ENCODE measurements around the gene OVOL2.
"Not testable (repeated sequence)": the region's sequence is repeated elsewhere in the genome, so short reads cannot be mapped to it uniquely, and the experiment has no call there.

Gene OVOL2

GRCh38 chr20:18057101-18057993 lies at the start of gene OVOL2:
Gene OVOL2, minus strand, starts transcription at chr20:18057916. Its CDS starts 282 bp downstream, at chr20:18057634.
- no peak for DNase-seq

- DNase-seq: no peak
Observed at GRCh38 chr20:18103497-18103896, 45.8 kb upstream of the OVOL2 start.

- DNase-seq: no peak
Observed at GRCh38 chr20:18101125-18101810, 43.6 kb upstream of the OVOL2 start.

GRCh38 chr20:18100569-18100968 lies 42.9 kb upstream of the OVOL2 start:
- not testable (repeated sequence) for DNase-seq

- no peak for DNase-seq
Observed at GRCh38 chr20:18094191-18094590, 36.5 kb upstream of the OVOL2 start.

GRCh38 chr20:18093388-18093787 lies 35.7 kb upstream of the OVOL2 start:
- no peak for DNase-seq

GRCh38 chr20:18092890-18093289 lies 35.2 kb upstream of the OVOL2 start:
- DNase-seq: no peak

- DNase-seq: no peak
Observed at GRCh38 chr20:18091623-18092022, 33.9 kb upstream of the OVOL2 start.

- DNase-seq: no peak
Observed at GRCh38 chr20:18090477-18090876, 32.8 kb upstream of the OVOL2 start.

- DNase-seq: no peak
Observed at GRCh38 chr20:18090044-18090443, 32.3 kb upstream of the OVOL2 start.

- not testable (repeated sequence) for DNase-seq
Observed at GRCh38 chr20:18088841-18089240, 31.1 kb upstream of the OVOL2 start.

- DNase-seq: not testable (repeated sequence)
Observed at GRCh38 chr20:18088298-18088697, 30.6 kb upstream of the OVOL2 start.

- no peak for DNase-seq
Observed at GRCh38 chr20:18087054-18087453, 29.3 kb upstream of the OVOL2 start.

- DNase-seq: not testable (repeated sequence)
Observed at GRCh38 chr20:18080836-18081235, 23.1 kb upstream of the OVOL2 start.

GRCh38 chr20:18079756-18080353 lies 22.1 kb upstream of the OVOL2 start:
- DNase-seq: no peak

GRCh38 chr20:18077157-18077556 lies 19.4 kb upstream of the OVOL2 start:
- DNase-seq: no peak

GRCh38 chr20:18072532-18072931 lies 14.8 kb upstream of the OVOL2 start:
- no peak for DNase-seq

- DNase-seq: no peak
Observed at GRCh38 chr20:18066421-18067333, 9.0 kb upstream of the OVOL2 start.

GRCh38 chr20:18063676-18064075 lies 6.0 kb upstream of the OVOL2 start:
- DNase-seq: no peak

- no peak for DNase-seq
Observed at GRCh38 chr20:18059603-18060002, 1.9 kb upstream of the OVOL2 start.

GRCh38 chr20:18058661-18059467 lies 1.1 kb upstream of the OVOL2 start:
- no peak for DNase-seq

- DNase-seq: no peak
Observed at GRCh38 chr20:18057994-18058349, 256 bp upstream of the OVOL2 start.
